Gastrocnemius medialis (tissue), 4 donors: ENCODE results near the gene AGBL1. TPM values are rescaled to one million over a fixed set of nuclear protein-coding genes. Genes with fewer than 3 reads are reported as not detected.

Experiments used
- ATAC-seq, 2 donors: fragments of 150-250 bp; one replicate each; pipeline ENCODE4 v1.9.1; 2016
- DNase-seq, 2 donors: peaks; one replicate each; pipeline ENCODE4 v3.0.0-alpha.2; 2019
- H3K27ac ChIP-seq, 4 donors: fragments of 200-600 bp; sonication (generic); 1 replicate in 1 of 4; 2 replicates in 3 of 4; pipeline ENCODE4 v1.5.1; 2016 to 2018; ENCODE audit warnings: mild to moderate bottlenecking in 2 of 4, moderate library complexity in 1 of 4
- H3K27me3 ChIP-seq, 3 donors: fragments of 200-600 bp; sonication (generic) in 2 of 3; 1 replicate in 1 of 3; 2 replicates in 2 of 3; pipeline versions ENCODE4 v1.5.1 to v1.6.0; 2016 to 2019; ENCODE audit warnings: mild to moderate bottlenecking in 1 of 3, moderate library complexity in 1 of 3
- H3K36me3 ChIP-seq, 2 donors: fragments of 200-600 bp; sonication (generic) in 1 of 2; one replicate each; pipeline ENCODE4 v1.5.1; 2017 to 2018
- H3K4me1 ChIP-seq, 2 donors: fragments of 200-600 bp; sonication (generic) in 1 of 2; one replicate each; pipeline ENCODE4 v1.5.1; 2016 to 2017; ENCODE audit warnings: mild to moderate bottlenecking in 2 of 2
- H3K4me3 ChIP-seq, 4 donors: fragments of 200-600 bp; sonication (generic) in 3 of 4; 1 replicate in 1 of 4; 2 replicates in 3 of 4; pipeline ENCODE4 v1.5.1; 2016 to 2019; ENCODE audit warnings: mild to moderate bottlenecking in 2 of 4
- H3K9me3 ChIP-seq, 3 donors: fragments of 200-600 bp; sonication (generic) in 2 of 3; 1 replicate in 1 of 3; 2 replicates in 2 of 3; pipeline ENCODE4 v1.5.1; 2016 to 2019
- CTCF ChIP-seq, 5 experiments: fragments of 450-650 bp in 3 of 5; fragments of 200-600 bp in 2 of 5; sonication (generic) in 2 of 5; IDR thresholded peaks in 4 of 5; conservative IDR thresholded peaks in 1 of 5; 1 replicate in 4 of 5; 2 replicates in 1 of 5; pipeline ENCODE4 v1.5.1; 2016 to 2019; ENCODE audit warnings: antibody characterized with exemption in 5 of 5, mild to moderate bottlenecking in 3 of 5, moderate library complexity in 3 of 5
- POLR2A ChIP-seq, 2 donors: fragments of 450-650 bp; IDR thresholded peaks; one replicate each; pipeline ENCODE4 v1.6.1; 2017; ENCODE audit warnings: antibody characterized with exemption in 2 of 2, mild to moderate bottlenecking in 2 of 2, moderate library complexity in 2 of 2
- in situ Hi-C, 4 donors: fragments of 200-750 bp; cut with MboI; loops; one replicate each; pipeline versions ENCODE4 v1.15.0 to v1.8.0; 2017; ENCODE audit warnings: low sequenced_read_pairs in 4 of 4
- intact Hi-C: fragments of 100-400 bp; cut with DNase I; formaldehyde crosslinking; loops from one replicate; pipeline ENCODE4 v1.15.1; 2023; ENCODE audit warnings: low total_unique reads
- total RNA-seq, 4 donors: library from RNA; depleted of rRNA; stranded (reverse); fragments of >200 nt; gene quantifications; one replicate each; pipeline versions ENCODE4 v1.1.0 to v1.2.3, GENCODE V29; 2016

Gene AGBL1
- total RNA-seq, 4 donors from 2014 or later, result 3.8 to 29.7 (median 15.9) TPM

GRCh38 chr15:86558252-86558651, 478.6 kb downstream of the AGBL1 start:
- in situ Hi-C loops, result no loop called here

GRCh38 chr15:86558686-86559085, 479.0 kb downstream of the AGBL1 start:
- Histone ChIP-seq H3K4me3 (no peak overlapping the region), H3K4me1 (peaks cover 8 to 18% of the 10 kb centered on the region in 2 donors), H3K27me3 (no peaks in the 10 kb centered on the region), H3K9me3 (no peaks in the 10 kb centered on the region), H3K36me3 (no peaks in the 10 kb centered on the region), H3K27ac (no peak overlapping the region)
- no peak for ATAC-seq
- TF ChIP-seq CTCF (IDR thresholded peaks at IDR 0.05 in 4 of 5, conservative IDR thresholded peaks at IDR 0.05 in 1 of 5) (no peak), POLR2A (IDR thresholded peaks at IDR 0.05) (no peak)
- DNase-seq, result no peak
- in situ Hi-C loops, result no loop called here
- intact Hi-C loops, result no loop called here

More at GRCh38 chr15:86558252-86558651, 478.6 kb downstream of the AGBL1 start:
- H3K36me3 ChIP-seq, result no peaks in the 10 kb centered on the region
- H3K27me3 ChIP-seq, result no peaks in the 10 kb centered on the region
- H3K4me3 ChIP-seq, result no peak overlapping the region
- no peak for DNase-seq
- no peak for ATAC-seq
- intact Hi-C loops, result no loop called here
- TF ChIP-seq POLR2A (IDR thresholded peaks at IDR 0.05) (no peak), CTCF (IDR thresholded peaks at IDR 0.05 in 4 of 5, conservative IDR thresholded peaks at IDR 0.05 in 1 of 5) (no peak)
- H3K27ac ChIP-seq, result no peak overlapping the region
- no peaks in the 10 kb centered on the region for H3K9me3 ChIP-seq
- H3K4me1 ChIP-seq, result peaks cover 8 to 23% of the 10 kb centered on the region in 2 donors

- ATAC-seq (no peak), DNase-seq (no peak)
- no peaks in the 10 kb centered on the region for H3K4me1 ChIP-seq
- no peak for TF ChIP-seq CTCF (IDR thresholded peaks at IDR 0.05 in 4 of 5, conservative IDR thresholded peaks at IDR 0.05 in 1 of 5)
- TF ChIP-seq POLR2A (IDR thresholded peaks at IDR 0.05), result no peak
- no peak overlapping the region for H3K27ac ChIP-seq
- no peaks in the 10 kb centered on the region for H3K9me3 ChIP-seq
- H3K4me3 ChIP-seq, result no peak overlapping the region
- intact Hi-C loops (no loop called here), in situ Hi-C loops (no loop called here)
- no peaks in the 10 kb centered on the region for H3K36me3 ChIP-seq
- no peaks in the 10 kb centered on the region for H3K27me3 ChIP-seq
These were observed 488.7 kb downstream of the AGBL1 start for GRCh38 chr15:86568378-86568777.

GRCh38 chr15:86570738-86571137, 491.1 kb downstream of the AGBL1 start:
- no peaks in the 10 kb centered on the region for H3K27me3 ChIP-seq
- intact Hi-C loops (no loop called here), in situ Hi-C loops (no loop called here)
- H3K4me3 ChIP-seq, result no peak overlapping the region
- H3K36me3 ChIP-seq, result no peaks in the 10 kb centered on the region
- H3K27ac ChIP-seq, result no peak overlapping the region
- no peak for ATAC-seq
- DNase-seq, result no peak
- H3K9me3 ChIP-seq, result no peaks in the 10 kb centered on the region
- TF ChIP-seq CTCF (IDR thresholded peaks at IDR 0.05 in 4 of 5, conservative IDR thresholded peaks at IDR 0.05 in 1 of 5) (no peak), POLR2A (IDR thresholded peaks at IDR 0.05) (no peak)
- no peaks in the 10 kb centered on the region for H3K4me1 ChIP-seq

GRCh38 chr15:86571873-86572272, 492.2 kb downstream of the AGBL1 start:
- DNase-seq (no peak), ATAC-seq (no peak)
- Histone ChIP-seq H3K27ac (no peak overlapping the region), H3K36me3 (no peaks in the 10 kb centered on the region), H3K9me3 (no peaks in the 10 kb centered on the region), H3K4me3 (no peak overlapping the region), H3K27me3 (no peaks in the 10 kb centered on the region), H3K4me1 (no peaks in the 10 kb centered on the region)
- TF ChIP-seq CTCF (IDR thresholded peaks at IDR 0.05 in 4 of 5, conservative IDR thresholded peaks at IDR 0.05 in 1 of 5) (no peak), POLR2A (IDR thresholded peaks at IDR 0.05) (no peak)
- intact Hi-C loops (no loop called here), in situ Hi-C loops (no loop called here)
